Osteoblast (primary cell): Measurements from ENCODE around the gene ZBTB18. TPM values are rescaled to one million over a fixed set of nuclear protein-coding genes. Genes with fewer than 3 reads are reported as not detected.
"Not testable (repeated sequence)": the region's sequence is repeated elsewhere in the genome, so short reads cannot be mapped to it uniquely, and the experiment has no call there.

ENCODE experiments used
- DNase-seq: peaks from one replicate; pipeline ENCODE4 v3.0.0; 2011; ENCODE audit warnings: low spot score, mixed read lengths; ENCODE audit not compliant: insufficient read length; ENCODE audit errors: missing footprints
- H2AFZ ChIP-seq: 2 replicates; pipeline ENCODE4 v1.6.0; 2011; ENCODE audit warnings: mild to moderate bottlenecking, low read length
- H3K27ac ChIP-seq: 2 replicates; pipeline ENCODE4 v1.5.1; 2011; ENCODE audit warnings: mild to moderate bottlenecking, low read depth, low read length, moderate library complexity
- H3K27me3 ChIP-seq: 2 replicates; pipeline ENCODE4 v1.6.0; 2012; ENCODE audit warnings: mild to moderate bottlenecking, control low read depth, inconsistent platforms, low read length, moderate library complexity; ENCODE audit not compliant: insufficient read depth
- H3K36me3 ChIP-seq: 2 replicates; pipeline ENCODE4 v1.5.1; 2011; ENCODE audit warnings: mild to moderate bottlenecking, low read length, control low read depth, moderate library complexity; ENCODE audit not compliant: insufficient read depth
- H3K4me1 ChIP-seq: 2 replicates; pipeline ENCODE4 v1.5.1; 2011; ENCODE audit warnings: mild to moderate bottlenecking, low read length, control low read depth, moderate library complexity; ENCODE audit not compliant: insufficient read depth
- H3K4me2 ChIP-seq: 2 replicates; pipeline ENCODE4 v1.6.0; 2011; ENCODE audit warnings: mild to moderate bottlenecking, low read length; ENCODE audit not compliant: insufficient read depth
- H3K4me3 ChIP-seq: fragments of 200-600 bp; sonication (generic); 3 replicates; pipeline ENCODE4 v1.5.1; 2012; ENCODE audit warnings: mild to moderate bottlenecking, low read length, inconsistent platforms; ENCODE audit not compliant: insufficient read depth
- H3K79me2 ChIP-seq: 2 replicates; pipeline ENCODE4 v1.6.0; 2012; ENCODE audit warnings: mild to moderate bottlenecking, low read length, control low read depth, inconsistent platforms; ENCODE audit not compliant: insufficient read depth
- H3K9me3 ChIP-seq: 2 replicates; pipeline ENCODE4 v1.5.1; 2011; ENCODE audit warnings: low read depth, low read length, control low read depth
- H4K20me1 ChIP-seq: 2 replicates; pipeline ENCODE4 v1.6.0; 2012; ENCODE audit warnings: mild to moderate bottlenecking, low read length, control low read depth; ENCODE audit not compliant: insufficient read depth
- CTCF ChIP-seq: IDR thresholded peaks from 2 replicates; pipeline ENCODE4 v1.5.1; 2011; ENCODE audit warnings: mild to moderate bottlenecking, low read depth, low read length, moderate library complexity; ENCODE audit errors: extremely low read depth
- total RNA-seq: library from RNA; depleted of rRNA; stranded (reverse); fragments of >200 nt; gene quantifications from 2 replicates; pipeline ENCODE4 v1.2.3, GENCODE V29; 2012

ZBTB18 gene
- total RNA-seq, 1 donor: 10.5 TPM

- no peak overlapping the region for H3K4me3 ChIP-seq
- no peak overlapping the region for H3K27ac ChIP-seq
- H2AFZ ChIP-seq: no peak overlapping the region
- H3K79me2 ChIP-seq: peaks cover under 1% of the 10 kb centered on the region
- no peak for DNase-seq
- H3K36me3 ChIP-seq: no peaks in the 10 kb centered on the region
- H3K27me3 ChIP-seq: no peaks in the 10 kb centered on the region
- peaks cover 4% of the 10 kb centered on the region for H3K4me1 ChIP-seq
- no peaks in the 10 kb centered on the region for H3K9me3 ChIP-seq
- no peak for TF ChIP-seq CTCF
- no peaks in the 10 kb centered on the region for H4K20me1 ChIP-seq
- H3K4me2 ChIP-seq: no peak overlapping the region
Measured at GRCh38 chr1:244044423-244044822, 6.7 kb upstream of the ZBTB18 start.

GRCh38 chr1:244046254-244046653 is 4.8 kb upstream of the ZBTB18 start:
- H3K9me3 ChIP-seq, H3K4me2 ChIP-seq, DNase-seq, H3K27ac ChIP-seq, H3K4me3 ChIP-seq, H2AFZ ChIP-seq, H3K27me3 ChIP-seq, H3K36me3 ChIP-seq: not testable (repeated sequence)
- peaks cover 10% of the 10 kb centered on the region for H4K20me1 ChIP-seq
- H3K79me2 ChIP-seq: peaks cover 18% of the 10 kb centered on the region
- H3K4me1 ChIP-seq: peaks cover 17% of the 10 kb centered on the region

GRCh38 chr1:244046907-244047611 is 4.0 kb upstream of the ZBTB18 start:
- DNase-seq: peak; percentile 75
- no peak for TF ChIP-seq CTCF
- peaks cover 17% of the 10 kb centered on the region for H3K4me1 ChIP-seq
- peak overlapping the region; percentile 92 for H2AFZ ChIP-seq
- no peaks in the 10 kb centered on the region for H3K27me3 ChIP-seq
- peak overlapping the region; percentile 83 for H3K27ac ChIP-seq
- peaks cover 12% of the 10 kb centered on the region for H4K20me1 ChIP-seq
- H3K9me3 ChIP-seq: no peaks in the 10 kb centered on the region
- H3K79me2 ChIP-seq: peaks cover 24% of the 10 kb centered on the region
- H3K4me3 ChIP-seq: peak overlapping the region; percentile 91
- peak overlapping the region; percentile 96 for H3K4me2 ChIP-seq
- H3K36me3 ChIP-seq: no peaks in the 10 kb centered on the region

GRCh38 chr1:244047621-244048255 is 3.3 kb upstream of the ZBTB18 start:
- TF ChIP-seq CTCF: no peak
- peak overlapping the region; percentile 96 for H3K4me2 ChIP-seq
- no peaks in the 10 kb centered on the region for H3K36me3 ChIP-seq
- peaks cover 18% of the 10 kb centered on the region for H4K20me1 ChIP-seq
- peak overlapping the region; percentile 83 for H3K27ac ChIP-seq
- H3K4me3 ChIP-seq: peak overlapping the region; percentile 91
- H3K27me3 ChIP-seq: no peaks in the 10 kb centered on the region
- peaks cover 17% of the 10 kb centered on the region for H3K4me1 ChIP-seq
- H3K9me3 ChIP-seq: no peaks in the 10 kb centered on the region
- H3K79me2 ChIP-seq: peaks cover 28% of the 10 kb centered on the region
- no peak for DNase-seq
- H2AFZ ChIP-seq: peak overlapping the region; percentile 92
